PC-3 (cell line): ENCODE measurements around the gene HDAC11. TPM values are rescaled to one million over a fixed set of nuclear protein-coding genes. Genes with fewer than 3 reads are reported as not detected.

ENCODE experiments used
- ATAC-seq: fragments of 200-7000 bp; cut with Tn5 transposase; 2 replicates; pipeline ENCODE4 v1.9.1; 2020; ENCODE audit warnings: mild to moderate bottlenecking, moderate library complexity
- BruUV-seq: library from RNA; stranded (reverse); fragments of 400-500 nt; replicated peaks from 2 replicates; lab custom pipeline; 2021; lab: Mats Ljungman, UMichigan
- CTCF ChIA-PET: fragments of 300-600 bp; sonication (Branson Sonifier 250); formaldehyde crosslinking; loops from one replicate; lab custom pipeline; 2022; ENCODE audit warnings: antibody characterized with exemption; lab: Charles Lee
- POLR2A ChIA-PET: fragments of 300-600 bp; sonication (Branson Sonifier 250); formaldehyde crosslinking; loops from one replicate; lab custom pipeline; 2022; ENCODE audit warnings: antibody characterized with exemption; ENCODE audit not compliant: unreplicated experiment; lab: Charles Lee
- DNase-seq: peaks from one replicate; pipeline ENCODE4 v3.0.0-alpha.2; 2015
- H2AFZ ChIP-seq: fragments of 300-600 bp; sonication (generic); 2 replicates; pipeline ENCODE4 v1.6.0; 2016; ENCODE audit warnings: antibody characterized with exemption, low read length
- H3F3A ChIP-seq: fragments of 300-600 bp; sonication (generic); one replicate; pipeline ENCODE4 v1.6.0; 2017; ENCODE audit warnings: antibody characterized with exemption, low read length, control low read depth, mild to moderate bottlenecking; ENCODE audit not compliant: unreplicated experiment
- H3K27ac ChIP-seq: fragments of 300-600 bp; sonication (generic); 2 replicates; pipeline ENCODE4 v1.5.1; 2016; ENCODE audit warnings: mild to moderate bottlenecking, low read length
- H3K27me3 ChIP-seq: fragments of 300-600 bp; sonication (generic); 2 replicates; pipeline ENCODE4 v1.6.1; 2016; ENCODE audit warnings: low read length, mixed read lengths
- H3K36me3 ChIP-seq: fragments of 300-600 bp; sonication (generic); 2 replicates; pipeline ENCODE4 v1.6.1; 2016; ENCODE audit warnings: low read depth, mixed run types, low read length, mixed read lengths
- H3K4me1 ChIP-seq: fragments of 300-600 bp; sonication (generic); 2 replicates; pipeline ENCODE4 v1.5.1; 2016; ENCODE audit warnings: low read length; ENCODE audit not compliant: insufficient read depth
- H3K4me2 ChIP-seq: fragments of 300-600 bp; sonication (generic); 2 replicates; pipeline ENCODE4 v1.6.0; 2016; ENCODE audit warnings: low read length
- H3K4me3 ChIP-seq: fragments of 300-600 bp; sonication (generic); 2 replicates; pipeline ENCODE4 v1.5.1; 2016; ENCODE audit warnings: mild to moderate bottlenecking, low read length, mixed read lengths
- H3K79me2 ChIP-seq: fragments of 300-600 bp; sonication (generic); 2 replicates; pipeline ENCODE4 v1.6.1; 2017; ENCODE audit warnings: low read length, mixed read lengths
- H3K9ac ChIP-seq: fragments of 300-600 bp; sonication (generic); 2 replicates; pipeline ENCODE4 v1.6.0; 2016; ENCODE audit warnings: mild to moderate bottlenecking, low read length
- H3K9me2 ChIP-seq: fragments of 300-600 bp; sonication (generic); replicated peaks from 2 replicates; pipeline ENCODE4 v1.6.1; 2016; ENCODE audit warnings: mixed run types, low read length, mixed read lengths
- H3K9me3 ChIP-seq: fragments of 300-600 bp; sonication (generic); 2 replicates; pipeline ENCODE4 v1.6.1; 2016; ENCODE audit warnings: low read length, mixed read lengths
- H4K20me1 ChIP-seq: fragments of 300-600 bp; sonication (generic); 2 replicates; pipeline ENCODE4 v1.6.1; 2016; ENCODE audit warnings: low read length, mixed read lengths
- CTCF ChIP-seq: fragments of 300-600 bp; sonication (generic); conservative IDR thresholded peaks from 2 replicates; pipeline ENCODE4 v1.5.1; 2017; ENCODE audit warnings: antibody characterized with exemption, low read depth, mild to moderate bottlenecking, low read length
- EZH2 ChIP-seq: fragments of 300-600 bp; sonication (generic); IDR thresholded peaks from one replicate; pipeline ENCODE4 v1.6.1; 2017; ENCODE audit warnings: antibody characterized with exemption, mild to moderate bottlenecking, low read length; ENCODE audit not compliant: unreplicated experiment
- EZH2phosphoT487 ChIP-seq: fragments of 300-600 bp; sonication (generic); IDR thresholded peaks from 2 replicates; pipeline ENCODE4 v1.6.1; 2018; ENCODE audit warnings: mild to moderate bottlenecking, antibody characterized with exemption, low read length, borderline replicate concordance
- intact Hi-C: fragments of 100-400 bp; cut with micrococcal nuclease; formaldehyde crosslinking; loops from 2 replicates; pipeline ENCODE4 v1.9.0; 2023
- total RNA-seq: library from RNA; depleted of rRNA; stranded (reverse); fragments of >200 nt; gene quantifications from 2 replicates; pipeline ENCODE4 v1.2.3, GENCODE V29; 2014; rRNA removed

The HDAC11 gene
- total RNA-seq, 1 experiment from 2014 or later = 24.2 TPM

- Histone ChIP-seq H3K9ac (no peak overlapping the region), H3K9me2 (no peaks in the 10 kb centered on the region), H3F3A (no peaks in the 10 kb centered on the region), H3K79me2 (no peaks in the 10 kb centered on the region), H3K9me3 (no peaks in the 10 kb centered on the region), H3K36me3 (no peaks in the 10 kb centered on the region), H3K4me1 (no peaks in the 10 kb centered on the region), H4K20me1 (no peaks in the 10 kb centered on the region), H3K27ac (no peak overlapping the region), H3K4me3 (no peak overlapping the region), H2AFZ (no peak overlapping the region), H3K4me2 (no peak overlapping the region), H3K27me3 (no peaks in the 10 kb centered on the region)
- DNase-seq (no peak), ATAC-seq (no peak)
- intact Hi-C loops = no loop called here
- no TSS peak for BruUV-seq
- ChIA-PET POLR2A (no interaction called here), CTCF (no interaction called here)
- TF ChIP-seq EZH2 (no peak), CTCF (no peak), EZH2phosphoT487 (no peak)
These were observed 73.6 kb downstream of the HDAC11 start for GRCh38 chr3:13553686-13554085.

- no peak overlapping the region for H3K9ac ChIP-seq
- no peak for DNase-seq
- H3K4me3 ChIP-seq = no peak overlapping the region
- no peak overlapping the region for H3K4me2 ChIP-seq
- no peak overlapping the region for H3K27ac ChIP-seq
- no peaks in the 10 kb centered on the region for H3F3A ChIP-seq
- ATAC-seq = no peak
- H2AFZ ChIP-seq = no peak overlapping the region
- POLR2A ChIA-PET = no interaction called here
- TF ChIP-seq EZH2phosphoT487 = no peak
- TF ChIP-seq CTCF = no peak
- TF ChIP-seq EZH2 = no peak
- H3K4me1 ChIP-seq = no peaks in the 10 kb centered on the region
- no peaks in the 10 kb centered on the region for H4K20me1 ChIP-seq
- intact Hi-C loops = no loop called here
- no peaks in the 10 kb centered on the region for H3K79me2 ChIP-seq
- no peaks in the 10 kb centered on the region for H3K27me3 ChIP-seq
- H3K9me3 ChIP-seq = no peaks in the 10 kb centered on the region
- H3K36me3 ChIP-seq = no peaks in the 10 kb centered on the region
- no TSS peak for BruUV-seq
- H3K9me2 ChIP-seq = no peaks in the 10 kb centered on the region
- CTCF ChIA-PET = no interaction called here
These were observed 75.6 kb downstream of the HDAC11 start for GRCh38 chr3:13555753-13556152.

Other genes with a start within 250 kb of the HDAC11 start
- 64.0 and 75.3 TPM in 2 replicates for gene NUP210, start 60.0 kb upstream of the HDAC11 start, total RNA-seq
- 0.11 and 2.1 TPM in 2 replicates for gene FBLN2, start 68.8 kb downstream of the HDAC11 start, total RNA-seq